Panc1 (cell line): Measurements from ENCODE around the gene ZIC4. TPM values are rescaled to one million over a fixed set of nuclear protein-coding genes. Genes with fewer than 3 reads are reported as not detected.

Source experiments
- ATAC-seq: fragments of 200-7000 bp; cut with Tn5 transposase; 2 replicates; pipeline ENCODE4 v1.9.1; 2020; ENCODE audit warnings: mild to moderate bottlenecking, moderate library complexity
- BruUV-seq: library from RNA; stranded (reverse); fragments of 400-500 nt; replicated peaks from 2 replicates; lab custom pipeline; 2021; lab: Mats Ljungman, UMichigan
- CTCF ChIA-PET: fragments of 300-600 bp; sonication (Branson Sonifier 250); formaldehyde crosslinking; loops from one replicate; lab custom pipeline; 2022; ENCODE audit warnings: antibody characterized with exemption; lab: Charles Lee
- POLR2A ChIA-PET: fragments of 300-600 bp; sonication (Branson Sonifier 250); formaldehyde crosslinking; loops from one replicate; lab custom pipeline; 2022; ENCODE audit warnings: antibody characterized with exemption; lab: Charles Lee
- DNase-seq: peaks from one replicate; pipeline ENCODE4 v3.0.0-alpha.2; 2010; ENCODE audit warnings: low read depth, low spot score
- H3K27ac ChIP-seq: 2 replicates; pipeline ENCODE4 v1.5.1; 2011; ENCODE audit warnings: mild to moderate bottlenecking, low read length, inconsistent platforms
- H3K27me3 ChIP-seq: fragments of 200-500 bp; sonication (Bioruptor generic); 2 replicates; pipeline ENCODE4 v1.6.0; 2014; ENCODE audit warnings: low read length, inconsistent platforms; ENCODE audit not compliant: control insufficient read depth, insufficient read depth
- H3K36me3 ChIP-seq: fragments of 200-500 bp; sonication (Bioruptor generic); 2 replicates; pipeline ENCODE4 v1.5.1; 2014; ENCODE audit warnings: inconsistent platforms, mild to moderate bottlenecking, low read length, moderate library complexity; ENCODE audit not compliant: control insufficient read depth, insufficient read depth
- H3K4me1 ChIP-seq: 2 replicates; pipeline ENCODE4 v1.5.1; 2011; ENCODE audit warnings: inconsistent platforms, mild to moderate bottlenecking, low read length, moderate library complexity; ENCODE audit not compliant: control insufficient read depth, insufficient read depth
- H3K4me3 ChIP-seq, 2 experiments: 2 replicates each; pipeline ENCODE4 v1.5.1; 2011 to 2012; ENCODE audit warnings: low read depth in 2 of 2, low read length in 2 of 2, mild to moderate bottlenecking in 2 of 2, inconsistent platforms in 1 of 2, moderate library complexity in 1 of 2
- H3K9me3 ChIP-seq: fragments of 200-500 bp; sonication (Bioruptor generic); 2 replicates; pipeline ENCODE4 v1.5.1; 2014; ENCODE audit warnings: low read depth, mild to moderate bottlenecking, inconsistent platforms, low read length, moderate library complexity; ENCODE audit not compliant: control insufficient read depth, insufficient read depth
- CTCF ChIP-seq: fragments of 450-650 bp; IDR thresholded peaks from 2 replicates; pipeline ENCODE4 v1.5.1; 2017; ENCODE audit warnings: mild to moderate bottlenecking
- POLR2AphosphoS5 ChIP-seq: IDR thresholded peaks from 2 replicates; pipeline ENCODE4 v1.6.1; 2012; ENCODE audit warnings: mild to moderate bottlenecking, low read depth, low read length, moderate library complexity
- REST ChIP-seq, 2 experiments: IDR thresholded peaks; 2 replicates each; pipeline ENCODE4 v1.6.1; 2011 to 2012; ENCODE audit warnings: low read depth in 2 of 2, control low read depth in 1 of 2, low read length in 1 of 2, mild to moderate bottlenecking in 1 of 2, moderate library complexity in 1 of 2; ENCODE audit not compliant: insufficient read depth in 1 of 2
- SIN3A ChIP-seq: IDR thresholded peaks from 2 replicates; pipeline ENCODE4 v1.6.1; 2012; ENCODE audit warnings: low read depth, mild to moderate bottlenecking, low read length, moderate library complexity, borderline replicate concordance; ENCODE audit not compliant: insufficient read depth
- TCF7L2 ChIP-seq: IDR thresholded peaks from 2 replicates; pipeline ENCODE4 v1.6.1; 2011; ENCODE audit warnings: mild to moderate bottlenecking, low read depth, low read length, inconsistent platforms
- in situ Hi-C: cut with HindIII; loops from 2 replicates; pipeline ENCODE4 v1.10.0; 2016; ENCODE audit warnings: low sequenced_read_pairs, low pct_unique_long_range_greater_than_20kb
- intact Hi-C: fragments of 100-400 bp; cut with micrococcal nuclease; formaldehyde crosslinking; loops from one replicate; pipeline ENCODE4 v1.10.0; 2022; ENCODE audit not compliant: unreplicated experiment
- total RNA-seq: library from RNA; stranded (reverse); gene quantifications from one replicate; pipeline ENCODE4 v1.2.1, GENCODE V29; 2021; ENCODE audit not compliant: unreplicated experiment

ZIC4 gene
- total RNA-seq, 1 experiment from 2014 or later = not detected

GRCh38 chr3:147389717-147390116, 16.6 kb downstream of the ZIC4 start:
- ATAC-seq (no peak), DNase-seq (no peak)
- H3K36me3 ChIP-seq = no peaks in the 10 kb centered on the region
- no TSS peak for BruUV-seq
- no peaks in the 10 kb centered on the region for H3K4me1 ChIP-seq
- TF ChIP-seq REST (IDR thresholded peaks at IDR 0.05; ENCODE audit: insufficient read depth in 1 of 2, low read depth in 2 of 2, low read length in 1 of 2) (no peak), POLR2AphosphoS5 (no peak), TCF7L2 (no peak), SIN3A (no peak), CTCF (no peak)
- H3K27ac ChIP-seq = no peak overlapping the region
- H3K27me3 ChIP-seq = no peaks in the 10 kb centered on the region
- POLR2A ChIA-PET = no interaction called here
- CTCF ChIA-PET = no interaction called here
- no peak overlapping the region for H3K4me3 ChIP-seq
- intact Hi-C loops (no loop called here), in situ Hi-C loops (no loop called here)
- no peaks in the 10 kb centered on the region for H3K9me3 ChIP-seq

- H3K4me3 ChIP-seq = no peak overlapping the region
- CTCF ChIA-PET = no interaction called here
- H3K4me1 ChIP-seq = no peaks in the 10 kb centered on the region
- POLR2A ChIA-PET = no interaction called here
- TF ChIP-seq SIN3A (no peak), REST (IDR thresholded peaks at IDR 0.05; ENCODE audit: insufficient read depth in 1 of 2, low read depth in 2 of 2, low read length in 1 of 2) (no peak), CTCF (no peak), TCF7L2 (no peak), POLR2AphosphoS5 (no peak)
- ATAC-seq (no peak), DNase-seq (no peak)
- no peaks in the 10 kb centered on the region for H3K9me3 ChIP-seq
- H3K36me3 ChIP-seq = no peaks in the 10 kb centered on the region
- no peaks in the 10 kb centered on the region for H3K27me3 ChIP-seq
- H3K27ac ChIP-seq = no peak overlapping the region
- intact Hi-C loops (no loop called here), in situ Hi-C loops (no loop called here)
- BruUV-seq = no TSS peak
Observed at GRCh38 chr3:147388700-147389580, 17.4 kb downstream of the ZIC4 start.
